ENCODE results near the gene ZRANB3. TPM values are rescaled to one million over a fixed set of nuclear protein-coding genes. Genes with fewer than 3 reads are reported as not detected.

Gene ZRANB3
- total RNA-seq, 1 donor from 2014 or later = 7.9 TPM

DNA sequence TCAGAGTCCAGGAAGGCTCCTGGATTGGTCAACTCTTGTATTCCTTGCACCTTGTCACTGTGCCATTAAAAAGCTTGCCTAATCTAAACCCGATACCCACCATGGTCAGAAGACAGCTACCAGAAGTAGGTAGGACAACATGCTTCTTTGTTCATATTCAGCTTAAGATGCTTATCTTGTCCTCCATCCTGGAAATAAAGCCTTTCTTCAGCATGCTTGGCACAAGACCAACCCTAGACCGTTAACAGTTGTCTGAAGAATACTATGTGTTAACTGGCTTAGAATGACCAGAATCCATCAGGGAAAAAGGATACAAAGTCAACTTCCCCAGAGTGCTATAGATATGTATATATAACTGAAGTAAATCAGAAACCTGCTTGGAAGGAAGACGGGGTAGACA, 193.9 kb downstream of the ZRANB3 start:
- DNase-seq (ENCODE audit: low read depth) = no peak
- no peak overlapping the region for H3K4me3 ChIP-seq (ENCODE audit: low read depth, low read length)
- TF ChIP-seq, protein P1, sequence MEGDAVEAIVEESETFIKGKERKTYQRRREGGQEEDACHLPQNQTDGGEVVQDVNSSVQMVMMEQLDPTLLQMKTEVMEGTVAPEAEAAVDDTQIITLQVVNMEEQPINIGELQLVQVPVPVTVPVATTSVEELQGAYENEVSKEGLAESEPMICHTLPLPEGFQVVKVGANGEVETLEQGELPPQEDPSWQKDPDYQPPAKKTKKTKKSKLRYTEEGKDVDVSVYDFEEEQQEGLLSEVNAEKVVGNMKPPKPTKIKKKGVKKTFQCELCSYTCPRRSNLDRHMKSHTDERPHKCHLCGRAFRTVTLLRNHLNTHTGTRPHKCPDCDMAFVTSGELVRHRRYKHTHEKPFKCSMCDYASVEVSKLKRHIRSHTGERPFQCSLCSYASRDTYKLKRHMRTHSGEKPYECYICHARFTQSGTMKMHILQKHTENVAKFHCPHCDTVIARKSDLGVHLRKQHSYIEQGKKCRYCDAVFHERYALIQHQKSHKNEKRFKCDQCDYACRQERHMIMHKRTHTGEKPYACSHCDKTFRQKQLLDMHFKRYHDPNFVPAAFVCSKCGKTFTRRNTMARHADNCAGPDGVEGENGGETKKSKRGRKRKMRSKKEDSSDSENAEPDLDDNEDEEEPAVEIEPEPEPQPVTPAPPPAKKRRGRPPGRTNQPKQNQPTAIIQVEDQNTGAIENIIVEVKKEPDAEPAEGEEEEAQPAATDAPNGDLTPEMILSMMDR (conservative IDR thresholded peaks at IDR 0.05; ENCODE audit: low read depth, low read length) = no peak

DNA sequence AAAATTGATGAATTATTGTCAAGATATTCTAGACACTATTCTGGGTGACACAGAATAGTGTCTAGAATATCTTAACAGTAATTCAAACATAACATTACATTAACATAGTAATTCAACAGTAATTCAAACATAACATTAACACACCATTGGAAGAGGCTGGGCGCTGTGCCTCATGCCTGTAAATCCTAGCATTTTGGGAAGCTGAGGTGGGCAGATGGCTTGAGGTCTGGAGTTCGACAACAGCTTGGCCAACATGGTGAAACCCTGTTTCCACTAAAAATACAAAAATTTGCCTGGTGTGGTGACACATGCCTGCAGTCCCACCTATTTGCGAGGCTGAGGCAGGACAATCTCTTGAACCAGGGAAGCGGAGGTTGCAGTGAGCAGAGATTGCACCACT, 195.8 kb downstream of the ZRANB3 start:
- no peak for DNase-seq (ENCODE audit: low read depth)
- TF ChIP-seq, protein P1 (conservative IDR thresholded peaks at IDR 0.05; ENCODE audit: low read depth, low read length) = no peak
- H3K4me3 ChIP-seq (ENCODE audit: low read depth, low read length) = no peak overlapping the region

DNA sequence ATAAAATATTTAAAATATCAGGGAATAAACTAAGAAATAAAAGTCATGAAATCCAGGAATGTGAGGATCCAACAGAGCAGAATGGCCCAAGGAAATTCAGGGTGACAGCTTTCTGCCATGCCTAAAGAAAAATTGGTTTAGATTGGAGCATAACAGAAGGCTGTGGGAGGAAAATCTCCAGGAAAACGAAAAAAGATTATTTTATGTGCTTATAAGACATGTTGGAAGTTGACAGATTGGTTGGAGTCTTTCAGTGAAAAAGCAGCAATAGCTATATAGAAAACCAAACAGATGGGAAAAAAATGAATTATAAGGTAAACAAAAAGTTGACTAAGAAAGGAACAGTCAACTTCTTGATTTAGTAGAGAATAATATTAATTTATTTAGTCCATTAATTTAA, 203.9 kb downstream of the ZRANB3 start:
- no peak overlapping the region for H3K4me3 ChIP-seq (ENCODE audit: low read depth, low read length)
- TF ChIP-seq, protein P1 (conservative IDR thresholded peaks at IDR 0.05; ENCODE audit: low read depth, low read length) = no peak
- DNase-seq (ENCODE audit: low read depth) = no peak

- no peak overlapping the region for H3K4me3 ChIP-seq (ENCODE audit: low read depth, low read length)
- TF ChIP-seq, protein P1 (conservative IDR thresholded peaks at IDR 0.05; ENCODE audit: low read depth, low read length) = no peak
- no peak for DNase-seq (ENCODE audit: low read depth)
These were observed 210.3 kb downstream of the ZRANB3 start for GRCh38 chr2:135320465-135321355.

- TF ChIP-seq, protein P1 (conservative IDR thresholded peaks at IDR 0.05; ENCODE audit: low read depth, low read length) = no peak
- no peak overlapping the region for H3K4me3 ChIP-seq (ENCODE audit: low read depth, low read length)
- no peak for DNase-seq (ENCODE audit: low read depth)
These were observed 212.2 kb downstream of the ZRANB3 start for GRCh38 chr2:135318808-135319207.

DNA sequence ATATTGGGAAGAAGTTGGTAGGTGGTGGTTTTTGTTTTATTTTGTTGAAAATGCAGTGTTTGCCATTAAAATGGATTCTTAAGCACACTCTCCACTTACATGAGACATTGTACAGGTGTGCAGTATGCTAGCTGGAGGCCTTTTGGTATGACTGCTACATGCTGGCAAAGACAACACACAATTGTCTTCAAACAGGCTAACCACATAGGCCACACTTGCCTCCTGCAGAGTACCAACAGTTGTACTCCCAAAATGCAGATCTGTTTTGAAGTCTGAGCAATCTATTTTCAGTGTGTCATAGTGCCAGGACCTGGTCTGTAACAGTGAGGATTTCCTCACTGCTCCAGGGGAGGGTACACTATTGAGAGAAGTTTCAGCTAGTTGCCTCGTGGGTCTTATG, 213.6 kb downstream of the ZRANB3 start:
- DNase-seq (ENCODE audit: low read depth) = no peak
- H3K4me3 ChIP-seq (ENCODE audit: low read depth, low read length) = no peak overlapping the region
- TF ChIP-seq, protein P1 (conservative IDR thresholded peaks at IDR 0.05; ENCODE audit: low read depth, low read length) = no peak

GRCh38 chr2:135311962-135312361, 219.1 kb downstream of the ZRANB3 start:
- H3K4me3 ChIP-seq (ENCODE audit: low read depth, low read length) = no peak overlapping the region
- TF ChIP-seq, protein P1 (conservative IDR thresholded peaks at IDR 0.05; ENCODE audit: low read depth, low read length) = no peak

More at GRCh38 chr2:135311962-135312361, 219.1 kb downstream of the ZRANB3 start:
- no peak for DNase-seq (ENCODE audit: low read depth)
